Lung (tissue), 12 donors: ENCODE results near the gene TRAPPC14. TPM values are rescaled to one million over a fixed set of nuclear protein-coding genes. Genes with fewer than 3 reads are reported as not detected.

Source experiments
- ATAC-seq: fragments of 200-7000 bp; cut with Tn5 transposase; one replicate; pipeline ENCODE4 v1.9.1; 2020; ENCODE audit warnings: moderate number of reproducible peaks; ENCODE audit not compliant: insufficient read depth, low FRiP score
- DNase-seq, 3 donors: peaks; one replicate each; pipeline ENCODE4 v3.0.0-alpha.2; 2013 to 2017
- H3K27ac ChIP-seq, 2 donors: one replicate each; pipeline ENCODE4 v1.5.1; 2013; ENCODE audit warnings: mild to moderate bottlenecking in 2 of 2, moderate library complexity in 2 of 2, control low read depth in 1 of 2, inconsistent platforms in 1 of 2, low read depth in 1 of 2, low read length in 1 of 2
- H3K27me3 ChIP-seq, 3 donors: one replicate each; pipeline ENCODE4 v1.5.1; 2013; ENCODE audit warnings: low read length in 2 of 3; ENCODE audit not compliant: control insufficient read depth in 3 of 3, insufficient read depth in 3 of 3
- H3K36me3 ChIP-seq, 4 donors: one replicate each; pipeline ENCODE4 v1.5.1; 2013; ENCODE audit warnings: low read length in 4 of 4, mild to moderate bottlenecking in 1 of 4, moderate library complexity in 1 of 4; ENCODE audit not compliant: control insufficient read depth in 4 of 4, insufficient read depth in 4 of 4
- H3K4me1 ChIP-seq, 5 donors: one replicate each; pipeline ENCODE4 v1.5.1; 2013; ENCODE audit warnings: low read length in 5 of 5, mild to moderate bottlenecking in 2 of 5, moderate library complexity in 1 of 5; ENCODE audit not compliant: control insufficient read depth in 5 of 5, insufficient read depth in 5 of 5
- H3K4me3 ChIP-seq: one replicate; pipeline ENCODE4 v1.5.1; 2013; ENCODE audit warnings: mild to moderate bottlenecking, control low read depth, moderate library complexity
- H3K9ac ChIP-seq, 2 donors: one replicate each; pipeline ENCODE4 v1.5.1; 2013; ENCODE audit warnings: low read length in 2 of 2, control low read depth in 1 of 2; ENCODE audit not compliant: insufficient read depth in 1 of 2
- H3K9me3 ChIP-seq, 4 donors: one replicate each; pipeline ENCODE4 v1.5.1; 2013; ENCODE audit warnings: low read length in 3 of 4, mild to moderate bottlenecking in 1 of 4, moderate library complexity in 1 of 4; ENCODE audit not compliant: control insufficient read depth in 4 of 4, insufficient read depth in 3 of 4
- WGBS, 2 donors: extraction: QIAGEN DNeasy Blood & Tissue Kit; methylation state at CpG; one replicate each; pipeline ENCODE4 v1.1.7; 2013; 5-methylcytosine and 5-hydroxymethylcytosine counted together
- polyA plus RNA-seq, 2 donors: library from polyadenylated mRNA; stranded (reverse); fragments of 200-250 nt; gene quantifications; one replicate each; pipeline ENCODE4 v1.2.1, GENCODE V29; 2013
- total RNA-seq, 2 donors: library from RNA; depleted of rRNA in 1 of 2; stranded (reverse); fragments of >200 nt in 1 of 2; gene quantifications; one replicate each; pipeline ENCODE4 v1.2.1, GENCODE V29; 2014 to 2021
- TF ChIP-seq, protein P1 (sequence below): IDR thresholded peaks from 2 replicates; pipeline ENCODE4 v1.5.1; 2012; ENCODE audit warnings: mild to moderate bottlenecking; ENCODE audit errors: control extremely low read depth, extremely low read depth
- donor health status: control.
- donor health status: control.
- donor health status: Bipolar disorder and iron deficiency.
- donor health status: healthy.
- donor health status: DM: yes; HTN: yes; CAD: no.

Gene TRAPPC14
- total and polyA plus RNA-seq, 4 donors: 9.8 to 27.9 (median 19.5) TPM

DNA sequence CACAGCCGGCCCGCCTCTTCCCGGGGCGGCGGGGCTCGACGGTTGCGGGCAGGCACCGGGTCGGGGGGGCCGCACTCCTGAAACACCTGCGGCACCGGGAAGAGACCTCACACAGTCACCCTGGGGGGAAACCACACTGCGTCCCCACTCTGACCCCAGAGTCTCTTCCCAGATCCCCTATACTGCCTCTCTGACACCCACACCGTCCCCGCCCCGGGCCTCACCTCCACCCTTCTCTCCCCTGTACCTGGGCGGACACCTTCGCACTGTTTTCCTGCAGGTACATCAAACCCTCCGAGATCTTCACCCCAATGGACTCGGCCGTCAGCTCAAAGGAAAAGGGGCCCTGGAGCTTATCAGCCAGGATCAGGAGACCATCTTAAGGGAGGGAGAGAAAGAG, 13.3 kb upstream of the TRAPPC14 start:
- no peak overlapping the region for H3K4me3 ChIP-seq
- ATAC-seq: no peak
- WGBS, 2 donors: 31 to 35% methylated on average over 18 to 22 of the region's 22 CpGs

DNA sequence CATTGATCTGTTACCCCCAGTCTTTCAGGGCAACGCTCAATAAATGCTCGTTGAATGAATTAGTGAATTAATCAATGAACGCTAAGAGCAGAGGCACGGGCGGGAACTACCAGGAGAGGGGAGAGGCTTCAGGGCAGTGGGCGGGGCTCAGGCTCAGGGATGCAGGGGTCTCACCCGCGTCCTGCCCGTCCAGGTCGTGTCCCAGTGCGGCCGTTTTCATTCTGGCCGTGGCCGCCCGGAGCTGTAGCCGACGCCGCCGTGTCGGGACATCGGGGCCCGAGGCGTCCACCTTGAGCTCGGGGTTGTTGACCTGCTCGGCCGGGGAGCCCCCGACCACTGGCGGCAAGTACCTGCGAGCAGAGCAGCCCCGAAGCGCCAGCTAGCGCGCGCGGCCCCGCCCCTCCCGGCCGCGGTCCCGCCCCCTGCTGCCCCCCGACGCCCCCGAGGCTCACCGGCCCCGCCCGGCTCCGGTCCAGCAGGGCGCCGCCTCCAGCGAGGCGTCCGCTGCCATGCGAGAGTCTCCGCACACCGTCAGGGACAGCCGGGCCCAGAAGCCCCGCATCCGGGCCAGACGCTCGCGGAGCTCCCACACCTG, 12.7 kb upstream of the TRAPPC14 start:
- no peak overlapping the region for H3K27ac ChIP-seq
- no peaks in the 10 kb centered on the region for H3K36me3 ChIP-seq
- H3K27me3 ChIP-seq: peaks cover 0 to 4% (median 0%) of the 10 kb centered on the region in 3 donors
- H3K9ac ChIP-seq: no peak overlapping the region
- 13% methylated on average over 55 to 61 of the region's 61 CpGs for WGBS, 2 donors
- DNase-seq: peak in 1 of 3 donors; percentile 37
- ATAC-seq: no peak
- no peak overlapping the region for H3K4me3 ChIP-seq
- TF ChIP-seq, protein P1, sequence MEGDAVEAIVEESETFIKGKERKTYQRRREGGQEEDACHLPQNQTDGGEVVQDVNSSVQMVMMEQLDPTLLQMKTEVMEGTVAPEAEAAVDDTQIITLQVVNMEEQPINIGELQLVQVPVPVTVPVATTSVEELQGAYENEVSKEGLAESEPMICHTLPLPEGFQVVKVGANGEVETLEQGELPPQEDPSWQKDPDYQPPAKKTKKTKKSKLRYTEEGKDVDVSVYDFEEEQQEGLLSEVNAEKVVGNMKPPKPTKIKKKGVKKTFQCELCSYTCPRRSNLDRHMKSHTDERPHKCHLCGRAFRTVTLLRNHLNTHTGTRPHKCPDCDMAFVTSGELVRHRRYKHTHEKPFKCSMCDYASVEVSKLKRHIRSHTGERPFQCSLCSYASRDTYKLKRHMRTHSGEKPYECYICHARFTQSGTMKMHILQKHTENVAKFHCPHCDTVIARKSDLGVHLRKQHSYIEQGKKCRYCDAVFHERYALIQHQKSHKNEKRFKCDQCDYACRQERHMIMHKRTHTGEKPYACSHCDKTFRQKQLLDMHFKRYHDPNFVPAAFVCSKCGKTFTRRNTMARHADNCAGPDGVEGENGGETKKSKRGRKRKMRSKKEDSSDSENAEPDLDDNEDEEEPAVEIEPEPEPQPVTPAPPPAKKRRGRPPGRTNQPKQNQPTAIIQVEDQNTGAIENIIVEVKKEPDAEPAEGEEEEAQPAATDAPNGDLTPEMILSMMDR: no peak
- no peaks in the 10 kb centered on the region for H3K9me3 ChIP-seq
- H3K4me1 ChIP-seq: peaks cover 0 to 25% (median 3%) of the 10 kb centered on the region in 5 donors

More for the DNA sequence above, 13.3 kb upstream of the TRAPPC14 start:
- H3K9ac ChIP-seq: no peak overlapping the region
- DNase-seq: no peak
- no peaks in the 10 kb centered on the region for H3K36me3 ChIP-seq
- no peaks in the 10 kb centered on the region for H3K9me3 ChIP-seq
- TF ChIP-seq, protein P1: no peak
- H3K27me3 ChIP-seq: peaks cover 0 to 4% (median 0%) of the 10 kb centered on the region in 3 donors
- H3K4me1 ChIP-seq: peaks cover 0 to 25% (median 3%) of the 10 kb centered on the region in 5 donors
- no peak overlapping the region for H3K27ac ChIP-seq

DNA sequence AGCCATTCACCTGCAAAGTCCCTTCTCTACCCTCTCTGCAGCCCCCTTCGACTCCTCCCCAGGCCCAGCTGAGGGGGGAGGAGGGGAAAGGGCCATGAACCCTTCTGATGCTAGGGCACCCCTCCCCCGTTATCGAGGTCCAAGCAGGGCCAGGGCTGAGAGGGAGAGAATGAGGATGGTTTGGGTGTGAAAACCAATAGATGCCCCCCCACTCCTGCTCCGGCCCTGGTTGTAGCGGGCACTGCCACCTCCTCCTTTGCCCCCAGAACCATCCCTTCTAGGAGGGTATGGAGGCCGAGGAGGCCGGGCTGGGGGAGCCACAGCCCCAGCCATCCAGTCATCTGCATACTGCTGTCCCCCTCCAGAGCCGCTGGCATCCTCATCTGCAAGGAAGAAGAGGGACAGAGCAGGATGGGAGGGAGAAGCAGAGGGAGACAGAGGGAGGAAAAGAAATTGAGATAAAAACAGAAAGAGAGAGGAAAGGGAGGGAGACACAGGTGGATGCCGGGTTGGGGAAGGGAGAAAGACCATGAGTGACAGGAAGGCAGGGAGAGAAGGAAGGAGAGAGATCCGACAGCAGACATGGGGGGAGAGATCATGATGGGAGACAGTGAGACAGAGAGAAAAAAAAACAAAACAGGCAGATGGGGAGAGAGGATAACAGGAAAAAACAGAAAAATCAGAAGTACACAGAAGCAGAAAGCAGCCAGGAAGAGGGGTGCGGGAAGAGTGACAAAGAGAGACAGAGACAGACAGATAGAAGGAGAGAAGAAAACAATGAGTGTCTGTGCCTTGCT, 11.8 kb upstream of the TRAPPC14 start:
- H3K27me3 ChIP-seq: peaks cover 0 to 4% (median 0%) of the 10 kb centered on the region in 3 donors
- H3K9me3 ChIP-seq: no peaks in the 10 kb centered on the region
- TF ChIP-seq, protein P1: no peak
- H3K27ac ChIP-seq: no peak overlapping the region
- no peak overlapping the region for H3K4me3 ChIP-seq
- no peaks in the 10 kb centered on the region for H3K36me3 ChIP-seq
- ATAC-seq (no peak), DNase-seq (no peak)
- no peak overlapping the region for H3K9ac ChIP-seq
- peaks cover 0 to 25% (median 3%) of the 10 kb centered on the region in 5 donors for H3K4me1 ChIP-seq
- WGBS, 2 donors: 91 to 94% methylated on average over 11 of the region's 11 CpGs
